Endothelial cell (in vitro differentiated cells): ENCODE data around the gene TM7SF2. TPM values are rescaled to one million over a fixed set of nuclear protein-coding genes. Genes with fewer than 3 reads are reported as not detected.
A peak's percentile ranks its signal among the peaks of the same experiment; 100 is the strongest.

Experiments
- DNase-seq: peaks from one replicate; pipeline ENCODE4 v3.0.0; 2021; ENCODE audit warnings: low spot score
- H3K27ac Mint-ChIP-seq: one replicate; pipeline ENCODE4 v1.8.0; 2021; ENCODE audit warnings: mixed read lengths, inconsistent platforms; ENCODE audit not compliant: unreplicated experiment
- H3K27me3 Mint-ChIP-seq: one replicate; pipeline ENCODE4 v1.8.0; 2021; ENCODE audit warnings: mild to moderate bottlenecking, moderate library complexity, mixed read lengths, inconsistent platforms; ENCODE audit not compliant: unreplicated experiment
- H3K36me3 Mint-ChIP-seq: one replicate; pipeline ENCODE4 v1.8.0; 2021; ENCODE audit warnings: mild to moderate bottlenecking, low read depth, mixed read lengths, inconsistent platforms; ENCODE audit not compliant: unreplicated experiment
- H3K4me1 Mint-ChIP-seq: one replicate; pipeline ENCODE4 v1.8.0; 2021; ENCODE audit warnings: mild to moderate bottlenecking, mixed read lengths, inconsistent platforms; ENCODE audit not compliant: unreplicated experiment
- H3K4me3 Mint-ChIP-seq: one replicate; pipeline ENCODE4 v1.8.0; 2021; ENCODE audit warnings: mild to moderate bottlenecking, mixed read lengths, inconsistent platforms; ENCODE audit not compliant: unreplicated experiment
- H3K9me3 Mint-ChIP-seq: one replicate; pipeline ENCODE4 v1.8.0; 2021; ENCODE audit warnings: mixed read lengths, inconsistent platforms; ENCODE audit not compliant: unreplicated experiment
- total RNA-seq: library from RNA; stranded (reverse); fragmentation: NEBNext Ultra II Directional; extraction: Animal tissue kit (Norgen Biotek cat#: 25700); gene quantifications from one replicate; pipeline ENCODE4 v1.2.1, GENCODE V29; 2021; ENCODE audit not compliant: unreplicated experiment
- TF ChIP-seq, protein P1 (sequence below): fragments of 200-600 bp; sonication (generic); IDR thresholded peaks from one replicate; pipeline ENCODE4 v1.5.0; 2021; ENCODE audit warnings: antibody characterized with exemption; ENCODE audit not compliant: unreplicated experiment

TM7SF2 gene
- total RNA-seq, 1 donor from 2014 or later: 35.6 TPM

DNA sequence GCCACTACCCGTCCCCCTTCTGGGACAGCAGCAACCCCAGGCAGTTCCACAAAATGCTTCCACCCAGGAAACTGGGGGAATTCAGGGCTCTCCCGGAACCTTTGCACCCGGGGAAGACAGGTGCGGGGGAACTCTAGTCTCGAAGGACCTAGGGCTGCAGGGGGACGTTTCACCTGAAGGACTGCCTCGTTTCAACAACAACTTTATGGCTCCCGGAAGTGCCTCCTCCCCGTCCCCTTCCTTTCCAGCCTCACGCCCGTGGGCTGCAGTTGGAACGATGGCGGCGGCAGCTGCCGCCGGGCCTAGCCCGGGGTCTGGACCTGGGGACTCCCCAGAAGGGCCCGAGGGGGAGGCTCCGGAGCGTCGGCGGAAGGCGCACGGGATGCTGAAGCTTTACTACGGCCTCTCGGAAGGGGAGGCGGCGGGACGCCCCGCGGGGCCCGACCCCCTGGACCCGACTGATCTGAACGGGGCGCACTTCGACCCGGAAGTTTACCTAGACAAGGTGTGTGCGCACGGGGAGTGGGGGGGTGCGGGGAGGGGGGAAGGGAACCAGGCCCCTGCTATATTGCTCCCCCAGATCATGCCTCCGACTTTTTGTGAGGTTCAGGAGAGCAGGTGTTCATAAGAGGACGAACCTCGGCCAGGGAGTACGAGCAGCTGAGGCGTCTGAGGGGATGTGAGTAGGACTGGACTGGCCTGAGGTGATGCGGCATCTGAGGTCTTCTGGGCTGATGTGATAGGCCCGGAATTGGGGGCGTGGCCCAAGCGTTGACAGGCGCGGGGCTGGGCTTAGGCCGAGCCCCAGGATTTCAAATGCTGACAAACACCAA, 15.5 kb upstream of the TM7SF2 start, which contains the start of gene VPS51:
Gene VPS51 (plus strand): TSS at position 241 of the 833 bp plus-strand sequence. CDS start 37 bp downstream, at position 278.
- H3K9me3 Mint-ChIP-seq: no peaks in the 10 kb centered on the region
- no peaks in the 10 kb centered on the region for H3K36me3 Mint-ChIP-seq
- TF ChIP-seq, protein P1, sequence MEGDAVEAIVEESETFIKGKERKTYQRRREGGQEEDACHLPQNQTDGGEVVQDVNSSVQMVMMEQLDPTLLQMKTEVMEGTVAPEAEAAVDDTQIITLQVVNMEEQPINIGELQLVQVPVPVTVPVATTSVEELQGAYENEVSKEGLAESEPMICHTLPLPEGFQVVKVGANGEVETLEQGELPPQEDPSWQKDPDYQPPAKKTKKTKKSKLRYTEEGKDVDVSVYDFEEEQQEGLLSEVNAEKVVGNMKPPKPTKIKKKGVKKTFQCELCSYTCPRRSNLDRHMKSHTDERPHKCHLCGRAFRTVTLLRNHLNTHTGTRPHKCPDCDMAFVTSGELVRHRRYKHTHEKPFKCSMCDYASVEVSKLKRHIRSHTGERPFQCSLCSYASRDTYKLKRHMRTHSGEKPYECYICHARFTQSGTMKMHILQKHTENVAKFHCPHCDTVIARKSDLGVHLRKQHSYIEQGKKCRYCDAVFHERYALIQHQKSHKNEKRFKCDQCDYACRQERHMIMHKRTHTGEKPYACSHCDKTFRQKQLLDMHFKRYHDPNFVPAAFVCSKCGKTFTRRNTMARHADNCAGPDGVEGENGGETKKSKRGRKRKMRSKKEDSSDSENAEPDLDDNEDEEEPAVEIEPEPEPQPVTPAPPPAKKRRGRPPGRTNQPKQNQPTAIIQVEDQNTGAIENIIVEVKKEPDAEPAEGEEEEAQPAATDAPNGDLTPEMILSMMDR: no peak
- H3K27ac Mint-ChIP-seq: peak within 1 kb of the TSS; percentile 96
- H3K4me3 Mint-ChIP-seq: peak within 1 kb of the TSS; percentile 95
- peaks cover 5% of the 10 kb centered on the region for H3K4me1 Mint-ChIP-seq
- DNase-seq: peak; percentile 76
- H3K27me3 Mint-ChIP-seq: peaks cover 6% of the 10 kb centered on the region

DNA sequence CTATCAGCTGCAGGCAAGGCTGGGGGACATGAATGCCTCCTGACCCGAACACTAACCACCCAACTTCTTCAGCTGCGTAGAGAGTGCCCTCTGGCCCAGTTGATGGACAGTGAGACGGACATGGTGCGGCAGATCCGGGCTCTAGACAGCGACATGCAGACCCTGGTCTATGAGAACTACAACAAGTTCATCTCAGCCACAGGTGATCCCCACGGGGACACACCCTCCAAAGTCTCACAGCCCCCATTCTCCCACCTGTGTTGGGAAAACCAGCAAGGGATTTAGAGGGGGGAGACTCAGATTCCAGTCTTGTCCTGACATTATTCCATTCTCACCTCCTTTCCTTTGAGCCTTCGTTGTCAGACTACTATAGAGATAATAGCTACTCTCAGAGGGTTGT, 14.7 kb upstream of the TM7SF2 start:
- no peaks in the 10 kb centered on the region for H3K36me3 Mint-ChIP-seq
- H3K27me3 Mint-ChIP-seq: peaks cover 6% of the 10 kb centered on the region
- H3K9me3 Mint-ChIP-seq: no peaks in the 10 kb centered on the region
- no peak overlapping the region for H3K27ac Mint-ChIP-seq
- TF ChIP-seq, protein P1: no peak
- peaks cover 5% of the 10 kb centered on the region for H3K4me1 Mint-ChIP-seq
- H3K4me3 Mint-ChIP-seq: peak overlapping the region; percentile 95
- DNase-seq: no peak

DNA sequence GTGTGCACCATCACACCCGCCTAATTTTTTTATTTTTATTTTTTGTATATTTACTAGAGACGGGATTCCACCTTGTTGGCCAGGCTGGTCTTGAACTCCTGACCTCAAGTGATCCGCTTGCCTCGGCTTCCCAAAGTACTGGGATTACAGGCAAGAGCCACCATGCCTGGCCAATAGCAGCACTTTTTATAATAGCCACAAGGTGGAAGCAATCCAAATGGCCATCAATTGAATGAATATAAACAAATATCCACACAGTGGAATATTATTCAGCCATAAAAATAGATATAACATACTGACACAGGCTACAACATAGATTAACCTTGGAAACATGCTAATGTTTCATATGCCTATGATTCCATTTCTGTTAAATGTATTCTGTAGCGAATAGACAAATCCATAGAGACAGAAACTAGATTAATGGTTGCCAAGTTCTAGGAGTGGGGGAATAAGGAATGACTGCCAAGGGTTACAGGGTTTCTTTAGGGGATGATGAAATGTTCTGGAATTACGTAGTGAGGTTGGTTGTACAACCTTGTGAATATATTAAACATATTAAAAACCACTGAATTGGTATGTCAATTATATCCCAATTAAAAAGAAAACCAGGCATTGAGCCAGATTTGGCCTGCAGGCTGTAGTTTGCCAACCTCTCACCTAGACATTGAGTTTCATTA, 10.9 kb upstream of the TM7SF2 start:
- H3K4me1 Mint-ChIP-seq: peaks cover under 1% of the 10 kb centered on the region
- H3K27ac Mint-ChIP-seq: no peak overlapping the region
- H3K27me3 Mint-ChIP-seq: peaks cover 6% of the 10 kb centered on the region
- H3K36me3 Mint-ChIP-seq: peaks cover 3% of the 10 kb centered on the region
- no peaks in the 10 kb centered on the region for H3K9me3 Mint-ChIP-seq
- no peak overlapping the region for H3K4me3 Mint-ChIP-seq
- no peak for DNase-seq
- TF ChIP-seq, protein P1: no peak

DNA sequence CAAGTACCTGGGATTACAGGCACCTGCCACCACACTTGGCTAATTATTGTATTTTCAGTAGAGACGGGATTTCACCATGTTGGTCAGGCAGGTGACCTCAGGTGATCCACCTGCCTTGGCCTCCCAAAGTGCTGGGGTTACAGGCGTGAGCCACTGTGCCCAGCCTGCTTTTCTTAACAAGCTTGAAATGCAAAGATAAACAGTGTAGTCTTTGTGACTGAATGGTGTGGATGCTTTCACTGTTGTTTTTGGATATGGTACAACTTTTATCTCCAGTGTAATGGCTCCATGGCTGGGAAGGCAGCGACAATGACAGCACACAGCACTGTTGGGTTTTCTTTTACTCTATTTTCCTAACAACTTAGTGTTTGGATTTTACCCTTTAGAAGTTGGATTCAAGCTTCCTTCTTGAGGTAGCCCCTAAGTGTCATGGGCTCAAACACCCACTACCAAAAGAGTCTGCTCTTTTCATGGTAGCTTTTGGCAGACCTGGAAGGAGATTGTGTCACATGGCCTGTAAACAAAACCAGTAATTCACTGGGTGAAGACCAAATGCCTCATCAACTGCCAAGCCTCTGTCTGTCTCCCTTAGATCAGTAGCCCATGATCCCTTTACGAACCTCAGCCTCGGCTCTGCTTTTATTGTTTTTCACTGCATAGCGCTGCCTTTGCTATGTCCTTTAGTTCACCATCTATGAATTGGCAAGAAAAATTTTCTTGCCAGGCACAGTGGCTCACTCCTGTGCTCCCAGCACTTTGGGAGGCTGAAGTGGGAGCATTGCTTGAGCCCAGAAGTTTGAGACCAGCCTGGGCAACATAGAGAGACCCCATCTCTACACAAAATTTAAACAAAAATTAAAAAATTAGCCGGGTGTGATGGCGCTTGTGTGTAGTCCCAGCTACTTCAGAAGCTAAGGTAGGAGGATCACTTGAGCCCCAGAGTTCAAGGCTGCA, 9.3 kb upstream of the TM7SF2 start:
- H3K36me3 Mint-ChIP-seq: peaks cover 12% of the 10 kb centered on the region
- peaks cover 10% of the 10 kb centered on the region for H3K27me3 Mint-ChIP-seq
- DNase-seq: no peak
- H3K27ac Mint-ChIP-seq: no peak overlapping the region
- TF ChIP-seq, protein P1: no peak
- H3K9me3 Mint-ChIP-seq: no peaks in the 10 kb centered on the region
- H3K4me1 Mint-ChIP-seq: peaks cover 3% of the 10 kb centered on the region
- no peak overlapping the region for H3K4me3 Mint-ChIP-seq
